IMR-90 (cell line): Measurements from ENCODE around the gene SASH1. TPM values are rescaled to one million over a fixed set of nuclear protein-coding genes. Genes with fewer than 3 reads are reported as not detected.

Experiments used
- ATAC-seq: fragments of 200-7000 bp; cut with Tn5 transposase; 2 replicates; pipeline ENCODE4 v1.9.1; 2020; ENCODE audit warnings: low read depth, mild to moderate bottlenecking, moderate library complexity
- BruUV-seq: library from RNA; stranded (reverse); fragments of 400-500 nt; replicated peaks from 2 replicates; lab custom pipeline; 2021; lab: Mats Ljungman, UMichigan
- CTCF ChIA-PET: fragments of 300-600 bp; formaldehyde crosslinking; extraction: SDS; loops from one replicate; lab custom pipeline; 2021; ENCODE audit warnings: antibody characterized with exemption; lab: Yijun Ruan, JAX
- POLR2A ChIA-PET: fragments of 300-600 bp; sonication (Branson Sonifier 250); formaldehyde crosslinking; loops from one replicate; lab custom pipeline; 2022; ENCODE audit warnings: antibody characterized with exemption; ENCODE audit not compliant: unreplicated experiment; lab: Charles Lee
- DNase-seq: peaks from one replicate; pipeline ENCODE4 v3.0.0; 2013
- H2AFZ ChIP-seq: replicated peaks from 2 replicates; pipeline ENCODE3; 2013; ENCODE audit warnings: low read length, mild to moderate bottlenecking; ENCODE audit not compliant: poor library complexity
- H2AK5ac ChIP-seq: 2 replicates; pipeline ENCODE4 v1.6.1; 2013; ENCODE audit warnings: low read depth, low read length, inconsistent platforms
- H2AK9ac ChIP-seq: replicated peaks from 2 replicates; pipeline ENCODE3; 2013; ENCODE audit warnings: mild to moderate bottlenecking, low read depth, low read length, moderate library complexity; ENCODE audit not compliant: poor library complexity
- H2BK120ac ChIP-seq: 2 replicates; pipeline ENCODE4 v1.6.1; 2013; ENCODE audit warnings: low read depth, low read length, inconsistent platforms
- H2BK15ac ChIP-seq: 3 replicates; pipeline ENCODE4 v1.6.1; 2013; ENCODE audit warnings: low read depth, low read length, inconsistent platforms
- H2BK20ac ChIP-seq: 2 replicates; pipeline ENCODE4 v1.6.1; 2013; ENCODE audit warnings: low read depth, mild to moderate bottlenecking, inconsistent platforms, low read length, moderate library complexity
- H2BK5ac ChIP-seq: 2 replicates; pipeline ENCODE4 v1.6.1; 2013; ENCODE audit warnings: mild to moderate bottlenecking, low read depth, low read length, inconsistent platforms; ENCODE audit not compliant: poor library complexity, severe bottlenecking
- H3K14ac ChIP-seq: replicated peaks from 2 replicates; pipeline ENCODE4 v1.6.1; 2013; ENCODE audit warnings: low read depth, low read length, inconsistent platforms
- H3K18ac ChIP-seq: 2 replicates; pipeline ENCODE4 v1.6.1; 2013; ENCODE audit warnings: low read depth, low read length, control low read depth
- H3K23ac ChIP-seq: 2 replicates; pipeline ENCODE4 v1.6.1; 2013; ENCODE audit warnings: low read depth, low read length, inconsistent platforms
- H3K27ac ChIP-seq: 2 replicates; pipeline ENCODE4 v1.5.1; 2013; ENCODE audit warnings: mild to moderate bottlenecking, control low read depth, low read length; ENCODE audit not compliant: insufficient read depth
- H3K27me3 ChIP-seq: 2 replicates; pipeline ENCODE4 v1.6.1; 2013; ENCODE audit warnings: low read length; ENCODE audit not compliant: control insufficient read depth, insufficient read depth
- H3K36me3 ChIP-seq: 2 replicates; pipeline ENCODE4 v1.6.1; 2013; ENCODE audit warnings: low read length, mixed read lengths; ENCODE audit not compliant: control insufficient read depth, insufficient read depth
- H3K4ac ChIP-seq: 2 replicates; pipeline ENCODE4 v1.6.1; 2013; ENCODE audit warnings: low read depth, low read length, inconsistent platforms
- H3K4me1 ChIP-seq: 2 replicates; pipeline ENCODE4 v1.6.1; 2013; ENCODE audit warnings: low read length, mixed read lengths; ENCODE audit not compliant: control insufficient read depth, insufficient read depth
- H3K4me2 ChIP-seq: 2 replicates; pipeline ENCODE4 v1.6.1; 2013; ENCODE audit warnings: low read depth, mild to moderate bottlenecking, control low read depth, low read length, moderate library complexity
- H3K4me3 ChIP-seq: 2 replicates; pipeline ENCODE4 v1.5.1; 2013; ENCODE audit warnings: low read depth, mild to moderate bottlenecking, control low read depth, low read length, moderate library complexity; ENCODE audit not compliant: insufficient read depth
- H3K56ac ChIP-seq: 2 replicates; pipeline ENCODE4 v1.6.1; 2013; ENCODE audit warnings: low read length, inconsistent platforms; ENCODE audit not compliant: insufficient read depth; ENCODE audit errors: extremely low read depth
- H3K79me1 ChIP-seq, 2 experiments: 2 replicates each; pipeline ENCODE4 v1.6.1; 2013; ENCODE audit warnings: low read length in 2 of 2, inconsistent platforms in 1 of 2, low read depth in 1 of 2
- H3K9ac ChIP-seq: 2 replicates; pipeline ENCODE4 v1.6.1; 2013; ENCODE audit warnings: low read depth, low read length, control low read depth
- H3K9me1 ChIP-seq: 2 replicates; pipeline ENCODE4 v1.6.1; 2013; ENCODE audit warnings: low read length, inconsistent platforms; ENCODE audit not compliant: insufficient read depth
- H3K9me3 ChIP-seq: 2 replicates; pipeline ENCODE4 v1.6.1; 2013; ENCODE audit warnings: low read length; ENCODE audit not compliant: control insufficient read depth, insufficient read depth
- H4K20me1 ChIP-seq: 2 replicates; pipeline ENCODE4 v1.6.1; 2013; ENCODE audit warnings: low read length, inconsistent platforms; ENCODE audit not compliant: insufficient read depth
- H4K5ac ChIP-seq: 2 replicates; pipeline ENCODE4 v1.6.1; 2013; ENCODE audit warnings: mild to moderate bottlenecking, low read depth, low read length, control low read depth
- H4K8ac ChIP-seq, 2 experiments: 2 replicates each; pipeline ENCODE4 v1.6.1; 2013; ENCODE audit warnings: low read depth in 2 of 2, low read length in 2 of 2, control low read depth in 1 of 2, inconsistent platforms in 1 of 2
- H4K91ac ChIP-seq: 2 replicates; pipeline ENCODE4 v1.6.1; 2013; ENCODE audit warnings: low read depth, low read length, inconsistent platforms; ENCODE audit not compliant: insufficient read depth
- BHLHE40 ChIP-seq: fragments of 150-350 bp; IDR thresholded peaks from 2 replicates; pipeline ENCODE4 v1.6.1; 2016; ENCODE audit warnings: mild to moderate bottlenecking, low read depth, low read length
- CEBPB ChIP-seq: IDR thresholded peaks from 2 replicates; pipeline ENCODE4 v1.6.1; 2012; ENCODE audit warnings: low read depth, low read length, improper control_type of control experiment
- CHD1 ChIP-seq: IDR thresholded peaks from 2 replicates; pipeline ENCODE4 v1.6.1; 2012; ENCODE audit warnings: low read depth, low read length, improper control_type of control experiment
- FOS ChIP-seq: fragments of 150-350 bp; IDR thresholded peaks from 2 replicates; pipeline ENCODE4 v1.6.1; 2016; ENCODE audit warnings: low read depth, low read length
- MAFK ChIP-seq: IDR thresholded peaks from 2 replicates; pipeline ENCODE4 v1.6.1; 2012; ENCODE audit warnings: low read depth, low read length, improper control_type of control experiment
- MAZ ChIP-seq: IDR thresholded peaks from 2 replicates; pipeline ENCODE4 v1.6.1; 2012; ENCODE audit warnings: low read depth, mild to moderate bottlenecking, low read length, improper control_type of control experiment, moderate library complexity, borderline replicate concordance
- MXI1 ChIP-seq: IDR thresholded peaks from 2 replicates; pipeline ENCODE4 v1.6.1; 2012; ENCODE audit warnings: low read depth, mild to moderate bottlenecking, low read length, moderate library complexity, borderline replicate concordance
- NFE2L2 ChIP-seq: fragments of 150-350 bp; IDR thresholded peaks from 2 replicates; pipeline ENCODE4 v1.6.1; 2016; ENCODE audit warnings: low read depth, mild to moderate bottlenecking, low read length
- POLR2A ChIP-seq: IDR thresholded peaks from 2 replicates; pipeline ENCODE4 v1.6.1; 2012; ENCODE audit warnings: mild to moderate bottlenecking, low read depth, low read length
- RAD21 ChIP-seq: IDR thresholded peaks from 2 replicates; pipeline ENCODE4 v1.6.1; 2012; ENCODE audit warnings: low read length, improper control_type of control experiment
- RCOR1 ChIP-seq: IDR thresholded peaks from 2 replicates; pipeline ENCODE4 v1.6.1; 2012; ENCODE audit warnings: mild to moderate bottlenecking, low read length, improper control_type of control experiment; ENCODE audit not compliant: insufficient replicate concordance
- RFX5 ChIP-seq: IDR thresholded peaks from 2 replicates; pipeline ENCODE4 v1.8.0; 2012; ENCODE audit warnings: low read depth, mild to moderate bottlenecking, low read length, moderate library complexity
- SMC3 ChIP-seq: fragments of 150-350 bp; IDR thresholded peaks from 2 replicates; pipeline ENCODE4 v1.6.1; 2016; ENCODE audit warnings: low read depth, mild to moderate bottlenecking, antibody characterized with exemption, low read length, moderate library complexity
- WGBS, 2 experiments: methylation state at CpG; one replicate each; pipeline versions ENCODE4 v1.1.5 to v1.1.7; 2013; ENCODE audit warnings: missing lambda C conversion rate in 2 of 2; ENCODE audit not compliant: insufficient read length in 1 of 2; ENCODE audit errors: extremely low coverage in 2 of 2; 5-methylcytosine and 5-hydroxymethylcytosine counted together
- dilution Hi-C: fragments of 300-500 bp; cut with HindIII; formaldehyde crosslinking; loops from one replicate; pipeline ENCODE4 v1.14.3; 2018; ENCODE audit warnings: low sequenced_read_pairs; ENCODE audit not compliant: unreplicated experiment
- in situ Hi-C: fragments of 300-500 bp; cut with MboI; formaldehyde crosslinking; loops from 3 replicates; pipeline ENCODE4 v1.14.3; 2019; ENCODE audit warnings: low sequenced_read_pairs, inconsistent platforms, mixed read lengths
- intact Hi-C: fragments of 100-400 bp; cut with micrococcal nuclease; formaldehyde crosslinking; loops from 2 replicates; pipeline ENCODE4 v1.10.0; 2022
- polyA plus RNA-seq, 3 experiments: library from polyadenylated mRNA; depleted of rRNA; stranded (reverse); fragments of >200 nt; gene quantifications; 2 replicates each; pipeline ENCODE4 v1.2.3, GENCODE V29; 2012; ENCODE audit warnings: low replicate concordance in 1 of 3
- total RNA-seq: library from RNA; depleted of rRNA; stranded (reverse); fragments of >200 nt; gene quantifications from 2 replicates; pipeline ENCODE4 v1.2.3, GENCODE V29; 2012
- TF ChIP-seq, protein P1 (sequence below): conservative IDR thresholded peaks from 2 replicates; pipeline ENCODE4 v1.5.1; 2012; ENCODE audit warnings: mild to moderate bottlenecking, low read depth, low read length, improper control_type of control experiment
- TF ChIP-seq, protein P2 (sequence below): fragments of 150-350 bp; IDR thresholded peaks from 2 replicates; pipeline ENCODE4 v1.6.1; 2016; ENCODE audit warnings: low read depth, mild to moderate bottlenecking, low read length, moderate library complexity, borderline replicate concordance

SASH1 gene
- total and polyA plus RNA-seq, 2 of the 4 experiments (the other 2 are of a cell fraction), result 11.6 to 16.5 TPM

DNA sequence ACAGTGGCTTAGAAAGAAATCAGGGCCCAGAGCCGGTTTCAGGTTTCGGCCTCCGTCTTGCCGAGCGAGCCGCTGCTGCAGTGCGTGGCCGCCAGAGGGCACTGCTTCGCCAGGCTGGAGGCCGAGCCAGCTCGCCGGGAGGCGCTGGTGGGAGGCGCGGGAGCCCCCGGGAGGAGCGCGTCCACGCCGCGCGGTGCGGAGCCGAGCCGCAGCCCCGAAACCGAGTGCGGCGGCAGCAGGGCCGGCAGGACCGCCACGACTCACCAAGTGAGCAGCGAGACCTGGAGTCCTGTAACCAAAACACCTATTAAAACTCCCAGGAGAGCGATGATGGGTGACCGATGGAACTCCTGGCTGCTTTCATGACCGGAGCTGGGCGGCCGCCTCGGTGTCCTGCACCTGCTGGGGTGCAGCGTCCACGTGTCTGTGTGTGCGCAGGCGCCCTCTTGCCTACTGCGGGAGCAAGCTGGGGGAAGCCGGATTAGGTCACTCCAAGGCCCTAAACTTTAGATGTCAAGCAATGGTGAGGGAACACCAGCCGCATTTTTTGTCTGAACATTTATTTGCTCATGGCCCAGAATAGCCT lies 217.3 kb downstream of the SASH1 start:
- Histone ChIP-seq H4K5ac (no peak overlapping the region), H2BK20ac (0 out of 2 replicates have a peak overlapping the region, but pooled peaks have one; percentile 39), H3K4me1 (no peaks in the 10 kb centered on the region; the same call in 1 of the 2 replicates), H3K9me1 (peaks cover 7% of the 10 kb centered on the region), H4K20me1 (no peaks in the 10 kb centered on the region), H3K4ac (peak overlapping the region; percentile 60; the same call in 1 of the 2 replicates), H3K4me2 (peak overlapping the region; percentile 83), H2BK120ac (no peak overlapping the region; the same call in 1 of the 2 replicates), H3K79me1 (no peaks in the 10 kb centered on the region), H3K9ac (peak overlapping the region; percentile 19; the same call in 1 of the 2 replicates), H3K27ac (no peak overlapping the region; the same call in 1 of the 2 replicates), H2AK9ac (no peak overlapping the region), H2BK15ac (peak overlapping the region; percentile 54; the same call in 1 of the 3 replicates), H3K56ac (no peak overlapping the region), H2AK5ac (peak overlapping the region; percentile 50; the same call in 1 of the 2 replicates), H4K8ac (no peak overlapping the region; a peak in 1 of 4 replicates), H3K4me3 (peak overlapping the region; percentile 60), H3K27me3 (no peaks in the 10 kb centered on the region), H3K9me3 (no peaks in the 10 kb centered on the region), H2BK5ac (no peak overlapping the region), H3K23ac (peak overlapping the region; percentile 43; the same call in 1 of the 2 replicates), H3K18ac (no peak overlapping the region), H3K14ac (no peak overlapping the region; the same call in 1 of the 2 replicates), H4K91ac (no peak overlapping the region; the same call in none of the 2 replicates), H3K36me3 (no peaks in the 10 kb centered on the region), H2AFZ (peak overlapping the region; percentile 96)
- DNase-seq, result peak; percentile 67
- ChIA-PET POLR2A (interaction anchor here (0.6 kb wide), 1 partner anchor 260 kb away, joined by 3 read pairs; no protein-coding TSS in a partner anchor), CTCF (interaction anchor here (0.6 to 3.1 kb wide), 6 partner anchors 8 to 467 kb away, joined by 3 to 9 read pairs (median 4); no protein-coding TSS in a partner anchor)
- dilution Hi-C loops (no loop called here), intact Hi-C loops (loop anchor here (5.0 kb wide), 2 partner anchors 387 to 467 kb away; no protein-coding TSS in a partner anchor), in situ Hi-C loops (no loop called here)
- TF ChIP-seq CEBPB, result no peak
- TF ChIP-seq MXI1, result no peak
- peak; percentile 95 for TF ChIP-seq RAD21
- peak; percentile 96 for TF ChIP-seq SMC3
- TF ChIP-seq MAFK, result no peak
- TF ChIP-seq, protein P1, sequence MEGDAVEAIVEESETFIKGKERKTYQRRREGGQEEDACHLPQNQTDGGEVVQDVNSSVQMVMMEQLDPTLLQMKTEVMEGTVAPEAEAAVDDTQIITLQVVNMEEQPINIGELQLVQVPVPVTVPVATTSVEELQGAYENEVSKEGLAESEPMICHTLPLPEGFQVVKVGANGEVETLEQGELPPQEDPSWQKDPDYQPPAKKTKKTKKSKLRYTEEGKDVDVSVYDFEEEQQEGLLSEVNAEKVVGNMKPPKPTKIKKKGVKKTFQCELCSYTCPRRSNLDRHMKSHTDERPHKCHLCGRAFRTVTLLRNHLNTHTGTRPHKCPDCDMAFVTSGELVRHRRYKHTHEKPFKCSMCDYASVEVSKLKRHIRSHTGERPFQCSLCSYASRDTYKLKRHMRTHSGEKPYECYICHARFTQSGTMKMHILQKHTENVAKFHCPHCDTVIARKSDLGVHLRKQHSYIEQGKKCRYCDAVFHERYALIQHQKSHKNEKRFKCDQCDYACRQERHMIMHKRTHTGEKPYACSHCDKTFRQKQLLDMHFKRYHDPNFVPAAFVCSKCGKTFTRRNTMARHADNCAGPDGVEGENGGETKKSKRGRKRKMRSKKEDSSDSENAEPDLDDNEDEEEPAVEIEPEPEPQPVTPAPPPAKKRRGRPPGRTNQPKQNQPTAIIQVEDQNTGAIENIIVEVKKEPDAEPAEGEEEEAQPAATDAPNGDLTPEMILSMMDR, result peak; percentile 98
- TF ChIP-seq CHD1, result peak; percentile 69; the same call in 1 of the 2 replicates
- peak; percentile 35 for TF ChIP-seq RCOR1
- TF ChIP-seq BHLHE40, result no peak
- TF ChIP-seq FOS, result no peak
- TF ChIP-seq NFE2L2, result no peak
- no peak for TF ChIP-seq RFX5
- TF ChIP-seq POLR2A, result peak; percentile 48; the same call in 1 of the 2 replicates
- TF ChIP-seq MAZ, result peak; percentile 87; the same call in 1 of the 2 replicates
- TF ChIP-seq, protein P2, sequence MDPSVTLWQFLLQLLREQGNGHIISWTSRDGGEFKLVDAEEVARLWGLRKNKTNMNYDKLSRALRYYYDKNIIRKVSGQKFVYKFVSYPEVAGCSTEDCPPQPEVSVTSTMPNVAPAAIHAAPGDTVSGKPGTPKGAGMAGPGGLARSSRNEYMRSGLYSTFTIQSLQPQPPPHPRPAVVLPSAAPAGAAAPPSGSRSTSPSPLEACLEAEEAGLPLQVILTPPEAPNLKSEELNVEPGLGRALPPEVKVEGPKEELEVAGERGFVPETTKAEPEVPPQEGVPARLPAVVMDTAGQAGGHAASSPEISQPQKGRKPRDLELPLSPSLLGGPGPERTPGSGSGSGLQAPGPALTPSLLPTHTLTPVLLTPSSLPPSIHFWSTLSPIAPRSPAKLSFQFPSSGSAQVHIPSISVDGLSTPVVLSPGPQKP, result no peak
- no TSS peak for BruUV-seq
- 13% methylated on average over 21 of the region's 46 CpGs; no CpG with 5 or more reads in 1 of the 2 experiments for WGBS, 2 experiments
- peak; percentile 98 for ATAC-seq
